Neuronal stem cell (in vitro differentiated cells): ENCODE results near the gene BACE2.
A peak's percentile ranks its signal among the peaks of the same experiment; 100 is the strongest.

Experiments
- DNase-seq: peaks from one replicate; pipeline ENCODE4 v3.0.0-alpha.2; 2013; ENCODE audit warnings: low spot score
- H2AFZ ChIP-seq: one replicate; pipeline ENCODE4 v1.6.1; 2013; ENCODE audit warnings: mild to moderate bottlenecking, low read length, inconsistent platforms
- H2AK5ac ChIP-seq: 2 replicates; pipeline ENCODE4 v1.6.1; 2013; ENCODE audit warnings: low read depth, mild to moderate bottlenecking, inconsistent platforms, low read length, moderate library complexity, mixed read lengths
- H2BK120ac ChIP-seq: 2 replicates; pipeline ENCODE4 v1.6.1; 2013; ENCODE audit warnings: low read depth, mild to moderate bottlenecking, inconsistent platforms, low read length, moderate library complexity, mixed read lengths
- H2BK12ac ChIP-seq: one replicate; pipeline ENCODE4 v1.6.1; 2013; ENCODE audit warnings: low read length, inconsistent platforms
- H2BK15ac ChIP-seq: 2 replicates; pipeline ENCODE4 v1.6.1; 2013; ENCODE audit warnings: mild to moderate bottlenecking, low read length, inconsistent platforms, mixed read lengths
- H2BK5ac ChIP-seq: one replicate; pipeline ENCODE4 v1.6.1; 2013; ENCODE audit warnings: inconsistent platforms, mild to moderate bottlenecking, low read length, moderate library complexity
- H3K14ac ChIP-seq: one replicate; pipeline ENCODE4 v1.6.1; 2013; ENCODE audit warnings: low read length, inconsistent platforms
- H3K18ac ChIP-seq: 2 replicates; pipeline ENCODE4 v1.6.1; 2013; ENCODE audit warnings: low read length, inconsistent platforms
- H3K23ac ChIP-seq: 2 replicates; pipeline ENCODE4 v1.6.1; 2013; ENCODE audit warnings: low read depth, mild to moderate bottlenecking, mixed read lengths, low read length, inconsistent platforms; ENCODE audit not compliant: poor library complexity
- H3K27ac ChIP-seq: replicated peaks from 3 replicates; pipeline ENCODE4 v1.5.1; 2013; ENCODE audit warnings: low read length, inconsistent platforms
- H3K27me3 ChIP-seq, 3 experiments: 2 replicates each; pipeline ENCODE4 v1.6.1; 2013; ENCODE audit warnings: low read length in 3 of 3, mild to moderate bottlenecking in 2 of 3, inconsistent platforms in 1 of 3, low read depth in 1 of 3, mixed read lengths in 1 of 3, moderate library complexity in 1 of 3; ENCODE audit not compliant: control insufficient read depth in 3 of 3, insufficient read depth in 3 of 3
- H3K36me3 ChIP-seq, 2 donors: replicated peaks in 1 of 2; 2 replicates each; pipeline ENCODE4 v1.6.1; 2013; ENCODE audit warnings: low read length in 2 of 2; ENCODE audit not compliant: control insufficient read depth in 2 of 2, insufficient read depth in 2 of 2
- H3K4ac ChIP-seq: 2 replicates; pipeline ENCODE4 v1.6.1; 2013; ENCODE audit warnings: inconsistent platforms, mild to moderate bottlenecking, low read length, moderate library complexity
- H3K4me1 ChIP-seq, 2 donors: 1 replicate in 1 of 2; 2 replicates in 1 of 2; pipeline ENCODE4 v1.6.1; 2013; ENCODE audit warnings: low read length in 2 of 2, low read depth in 1 of 2; ENCODE audit not compliant: control insufficient read depth in 2 of 2, insufficient read depth in 1 of 2
- H3K4me2 ChIP-seq: one replicate; pipeline ENCODE4 v1.6.1; 2013; ENCODE audit warnings: mild to moderate bottlenecking, low read length, inconsistent platforms; ENCODE audit not compliant: insufficient read depth, poor library complexity, severe bottlenecking
- H3K4me3 ChIP-seq, 2 donors: 2 replicates each; pipeline ENCODE4 v1.5.1; 2013; ENCODE audit warnings: low read length in 2 of 2, mild to moderate bottlenecking in 2 of 2, inconsistent platforms in 1 of 2, moderate library complexity in 1 of 2
- H3K79me1 ChIP-seq: one replicate; pipeline ENCODE4 v1.6.1; 2013; ENCODE audit warnings: low read depth, mild to moderate bottlenecking, inconsistent platforms, low read length, moderate library complexity
- H3K9ac ChIP-seq: one replicate; pipeline ENCODE4 v1.6.1; 2013; ENCODE audit warnings: mild to moderate bottlenecking, low read depth, low read length, inconsistent platforms; ENCODE audit not compliant: poor library complexity
- H3K9me3 ChIP-seq, 2 donors: replicated peaks in 1 of 2; 2 replicates each; pipeline versions ENCODE3 to v1.6.1; 2013; ENCODE audit warnings: low read length in 2 of 2, mild to moderate bottlenecking in 2 of 2, inconsistent platforms in 1 of 2, low read depth in 1 of 2, mixed read lengths in 1 of 2, moderate library complexity in 1 of 2; ENCODE audit not compliant: control insufficient read depth in 2 of 2, insufficient read depth in 1 of 2
- H4K8ac ChIP-seq: one replicate; pipeline ENCODE4 v1.6.1; 2013; ENCODE audit warnings: low read depth, mild to moderate bottlenecking, inconsistent platforms, low read length, moderate library complexity
- H4K91ac ChIP-seq: one replicate; pipeline ENCODE4 v1.6.1; 2013; ENCODE audit warnings: low read length, low read depth, mild to moderate bottlenecking, inconsistent platforms; ENCODE audit not compliant: poor library complexity
- WGBS, 2 donors: extraction: QIAGEN DNeasy Blood & Tissue Kit; methylation state at CpG; one replicate each; pipeline ENCODE4 v1.1.7; 2013; ENCODE audit warnings: missing lambda C conversion rate in 2 of 2, mixed read lengths in 1 of 2; ENCODE audit not compliant: insufficient read length in 2 of 2, insufficient replicate concordance in 1 of 2; ENCODE audit errors: extremely low coverage in 2 of 2; 5-methylcytosine and 5-hydroxymethylcytosine counted together

The BACE2 gene

GRCh38 chr21:41169701-41170100 is 1.7 kb downstream of the BACE2 start:
- Histone ChIP-seq H3K18ac (no peak overlapping the region), H2BK15ac (no peak overlapping the region), H3K4me1 (no peaks in the 10 kb centered on the region), H4K91ac (no peak overlapping the region), H3K79me1 (no peaks in the 10 kb centered on the region), H3K27me3 (peaks cover 3 to 64% (median 49%) of the 10 kb centered on the region in 3 experiments), H2BK120ac (no peak overlapping the region), H3K36me3 (no peaks in the 10 kb centered on the region), H3K4me2 (no peak overlapping the region), H3K14ac (no peak overlapping the region), H2AK5ac (no peak overlapping the region), H3K23ac (no peak overlapping the region), H3K4me3 (no peak overlapping the region), H2BK12ac (no peak overlapping the region), H3K27ac (no peak overlapping the region), H3K4ac (no peak overlapping the region), H3K9ac (no peak overlapping the region), H2AFZ (no peak overlapping the region), H3K9me3 (no peaks in the 10 kb centered on the region), H4K8ac (no peak overlapping the region), H2BK5ac (no peak overlapping the region)
- no peak for DNase-seq
- WGBS, 2 donors, result no CpG with 5 or more reads among the region's 6 CpGs

- peak; percentile 23 for DNase-seq
- peaks cover 3 to 56% (median 45%) of the 10 kb centered on the region in 3 experiments for H3K27me3 ChIP-seq
- WGBS, 2 donors, result no CpG with 5 or more reads among the region's 2 CpGs
These were observed 2.5 kb downstream of the BACE2 start for GRCh38 chr21:41170442-41170841.

GRCh38 chr21:41170859-41171609 is 3.1 kb downstream of the BACE2 start:
- Histone ChIP-seq H3K18ac (no peak overlapping the region), H2BK15ac (no peak overlapping the region), H4K91ac (no peak overlapping the region), H3K9me3 (no peaks in the 10 kb centered on the region), H3K23ac (no peak overlapping the region), H3K36me3 (no peaks in the 10 kb centered on the region), H2AK5ac (peak overlapping the region; percentile 50), H3K4me1 (no peaks in the 10 kb centered on the region), H3K4ac (no peak overlapping the region), H3K14ac (peak overlapping the region; percentile 66), H3K9ac (no peak overlapping the region), H2BK5ac (no peak overlapping the region), H2BK12ac (no peak overlapping the region), H2AFZ (no peak overlapping the region), H4K8ac (no peak overlapping the region), H3K4me2 (no peak overlapping the region), H3K27me3 (peaks cover 3 to 50% (median 40%) of the 10 kb centered on the region in 3 experiments), H3K79me1 (no peaks in the 10 kb centered on the region), H3K4me3 (no peak overlapping the region), H2BK120ac (no peak overlapping the region), H3K27ac (no peak overlapping the region)
- no CpG with 5 or more reads among the region's 15 CpGs for WGBS, 2 donors
- no peak for DNase-seq

More at GRCh38 chr21:41170442-41170841, 2.5 kb downstream of the BACE2 start:
- H3K4me1 ChIP-seq, result no peaks in the 10 kb centered on the region
- no peak overlapping the region for H4K8ac ChIP-seq
- no peak overlapping the region for H3K4me3 ChIP-seq
- no peak overlapping the region for H3K23ac ChIP-seq
- no peak overlapping the region for H2BK120ac ChIP-seq
- H3K4me2 ChIP-seq, result no peak overlapping the region
- H3K9me3 ChIP-seq, result no peaks in the 10 kb centered on the region
- no peak overlapping the region for H3K9ac ChIP-seq
- no peak overlapping the region for H3K4ac ChIP-seq
- no peak overlapping the region for H2BK15ac ChIP-seq
- no peak overlapping the region for H3K18ac ChIP-seq
- no peak overlapping the region for H2AK5ac ChIP-seq
- H3K79me1 ChIP-seq, result no peaks in the 10 kb centered on the region
- H2BK5ac ChIP-seq, result no peak overlapping the region
- no peak overlapping the region for H4K91ac ChIP-seq
- no peak overlapping the region for H2BK12ac ChIP-seq
- H3K36me3 ChIP-seq, result no peaks in the 10 kb centered on the region
- H3K14ac ChIP-seq, result no peak overlapping the region
- H3K27ac ChIP-seq, result no peak overlapping the region
- H2AFZ ChIP-seq, result no peak overlapping the region

- H3K14ac ChIP-seq, result no peak overlapping the region
- no peak overlapping the region for H2AK5ac ChIP-seq
- H2BK15ac ChIP-seq, result no peak overlapping the region
- H3K18ac ChIP-seq, result no peak overlapping the region
- H3K23ac ChIP-seq, result no peak overlapping the region
- DNase-seq, result no peak
- H3K79me1 ChIP-seq, result no peaks in the 10 kb centered on the region
- peaks cover 0 to 5% of the 10 kb centered on the region in 2 donors for H3K4me1 ChIP-seq
- H3K27me3 ChIP-seq, result peaks cover 0 to 13% (median 10%) of the 10 kb centered on the region in 3 experiments
- H3K9ac ChIP-seq, result no peak overlapping the region
- H2BK12ac ChIP-seq, result no peak overlapping the region
- H2BK5ac ChIP-seq, result no peak overlapping the region
- no peak overlapping the region for H4K91ac ChIP-seq
- H3K4ac ChIP-seq, result no peak overlapping the region
- WGBS, 2 donors, result no CpG with 5 or more reads among the region's 6 CpGs
- no peak overlapping the region for H2BK120ac ChIP-seq
- H4K8ac ChIP-seq, result no peak overlapping the region
- no peak overlapping the region for H3K4me2 ChIP-seq
- H3K27ac ChIP-seq, result no peak overlapping the region
- no peak overlapping the region for H3K4me3 ChIP-seq
- H3K9me3 ChIP-seq, result no peaks in the 10 kb centered on the region
- H3K36me3 ChIP-seq, result no peaks in the 10 kb centered on the region
- H2AFZ ChIP-seq, result no peak overlapping the region
These were observed 7.1 kb downstream of the BACE2 start for GRCh38 chr21:41175080-41175479.
